GM12892 (cell line): ENCODE measurements around the gene TOP2B.

ENCODE experiments used
- POLR2A ChIP-seq: IDR thresholded peaks from 2 replicates; pipeline ENCODE4 v1.6.1; 2011; ENCODE audit warnings: low read depth, low read length, control low read depth
- POLR2AphosphoS5 ChIP-seq: IDR thresholded peaks from 2 replicates; pipeline ENCODE4 v1.6.1; 2011; ENCODE audit warnings: low read depth, low read length, control low read depth
- TAF1 ChIP-seq: IDR thresholded peaks from 2 replicates; pipeline ENCODE4 v1.6.1; 2011; ENCODE audit warnings: low read depth, mild to moderate bottlenecking, control low read depth, low read length, borderline replicate concordance

- TF ChIP-seq POLR2A (no peak), TAF1 (no peak), POLR2AphosphoS5 (no peak)
Measured at GRCh38 chr3:25610167-25610566, 54.5 kb downstream of the TOP2B start.
